Esophagus squamous epithelium (tissue), 4 donors: ENCODE results near the gene CHORDC1.

Source experiments
- CTCF ChIP-seq, 6 experiments: fragments of 450-650 bp in 4 of 6; fragments of 200-600 bp in 2 of 6; sonication (generic) in 2 of 6; IDR thresholded peaks; one replicate each; pipeline ENCODE4 v1.5.1; 2016 to 2019; ENCODE audit warnings: antibody characterized with exemption in 6 of 6, mild to moderate bottlenecking in 4 of 6, moderate library complexity in 4 of 6
- POLR2A ChIP-seq, 4 donors: fragments of 450-650 bp; IDR thresholded peaks; one replicate each; pipeline ENCODE4 v1.6.1; 2017; ENCODE audit warnings: antibody characterized with exemption in 4 of 4, mild to moderate bottlenecking in 4 of 4, moderate library complexity in 3 of 4

GRCh38 chr11:90223248-90223585 lies 368 bp upstream of the CHORDC1 start:
- TF ChIP-seq CTCF (IDR thresholded peaks at IDR 0.05) (no peak), POLR2A (IDR thresholded peaks at IDR 0.05) (no peak)
